ENCODE results near the gene FADS1.

FADS1 gene

DNA sequence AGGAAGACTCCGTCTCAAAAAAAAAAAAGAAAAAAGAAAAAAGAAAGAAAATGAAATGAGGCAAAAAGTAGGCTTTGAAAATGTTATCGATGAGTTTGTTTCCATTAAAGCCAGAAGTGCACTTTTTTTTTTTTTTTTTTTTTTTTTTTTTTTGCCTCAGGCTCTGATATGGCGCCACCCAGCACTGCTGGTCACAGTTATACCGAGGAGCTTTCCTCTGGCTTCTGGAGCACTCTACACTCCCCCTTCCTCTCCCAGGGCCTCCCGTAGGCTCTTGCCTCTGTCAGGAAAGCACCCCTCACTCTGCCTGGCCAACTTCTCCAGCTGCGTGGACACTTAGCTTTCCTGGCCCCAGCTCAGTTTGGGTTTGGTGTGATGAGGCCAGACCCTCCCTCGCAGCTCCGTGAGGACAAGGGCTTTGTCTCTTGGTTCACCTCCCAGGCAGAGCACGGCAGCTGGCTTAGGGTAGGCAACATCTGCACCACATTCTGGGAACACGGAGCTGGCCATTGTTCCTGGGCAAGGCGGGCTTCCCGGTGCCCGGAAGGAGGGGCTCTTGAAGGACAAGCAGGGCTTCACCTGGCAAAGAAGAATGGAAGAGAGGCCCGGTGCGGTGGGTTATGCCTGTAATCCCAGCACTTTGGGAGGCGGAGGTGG lies 28.2 kb upstream of the FADS1 start:
- no peak for DNase-seq (ENCODE audit: low read depth)
- no peak overlapping the region for H3K4me3 ChIP-seq (ENCODE audit: control insufficient read depth, low read depth, low read length)
- TF ChIP-seq, protein P1, sequence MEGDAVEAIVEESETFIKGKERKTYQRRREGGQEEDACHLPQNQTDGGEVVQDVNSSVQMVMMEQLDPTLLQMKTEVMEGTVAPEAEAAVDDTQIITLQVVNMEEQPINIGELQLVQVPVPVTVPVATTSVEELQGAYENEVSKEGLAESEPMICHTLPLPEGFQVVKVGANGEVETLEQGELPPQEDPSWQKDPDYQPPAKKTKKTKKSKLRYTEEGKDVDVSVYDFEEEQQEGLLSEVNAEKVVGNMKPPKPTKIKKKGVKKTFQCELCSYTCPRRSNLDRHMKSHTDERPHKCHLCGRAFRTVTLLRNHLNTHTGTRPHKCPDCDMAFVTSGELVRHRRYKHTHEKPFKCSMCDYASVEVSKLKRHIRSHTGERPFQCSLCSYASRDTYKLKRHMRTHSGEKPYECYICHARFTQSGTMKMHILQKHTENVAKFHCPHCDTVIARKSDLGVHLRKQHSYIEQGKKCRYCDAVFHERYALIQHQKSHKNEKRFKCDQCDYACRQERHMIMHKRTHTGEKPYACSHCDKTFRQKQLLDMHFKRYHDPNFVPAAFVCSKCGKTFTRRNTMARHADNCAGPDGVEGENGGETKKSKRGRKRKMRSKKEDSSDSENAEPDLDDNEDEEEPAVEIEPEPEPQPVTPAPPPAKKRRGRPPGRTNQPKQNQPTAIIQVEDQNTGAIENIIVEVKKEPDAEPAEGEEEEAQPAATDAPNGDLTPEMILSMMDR (IDR thresholded peaks at IDR 0.05; ENCODE audit: control insufficient read depth, insufficient read depth, low read depth, low read length, missing control alignments), result no peak

DNA sequence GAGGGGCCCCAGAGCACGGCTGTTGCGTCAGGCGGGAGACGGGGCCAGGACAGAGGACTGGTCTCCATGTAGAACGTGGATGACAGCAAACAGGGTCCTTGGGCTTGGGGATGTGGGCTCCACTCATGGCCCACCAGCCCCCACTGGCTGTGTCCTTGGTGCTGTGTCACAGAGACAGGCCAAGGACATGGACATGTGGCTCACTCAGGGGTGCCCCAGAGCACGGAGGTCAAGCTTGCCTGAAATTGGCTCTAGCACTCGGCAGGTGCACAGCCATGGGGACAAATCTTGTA lies 25.7 kb upstream of the FADS1 start:
- H3K4me3 ChIP-seq (ENCODE audit: control insufficient read depth, low read depth, low read length), result no peak overlapping the region
- no peak for DNase-seq (ENCODE audit: low read depth)
- TF ChIP-seq, protein P1 (IDR thresholded peaks at IDR 0.05; ENCODE audit: control insufficient read depth, insufficient read depth, low read depth, low read length, missing control alignments), result no peak

DNA sequence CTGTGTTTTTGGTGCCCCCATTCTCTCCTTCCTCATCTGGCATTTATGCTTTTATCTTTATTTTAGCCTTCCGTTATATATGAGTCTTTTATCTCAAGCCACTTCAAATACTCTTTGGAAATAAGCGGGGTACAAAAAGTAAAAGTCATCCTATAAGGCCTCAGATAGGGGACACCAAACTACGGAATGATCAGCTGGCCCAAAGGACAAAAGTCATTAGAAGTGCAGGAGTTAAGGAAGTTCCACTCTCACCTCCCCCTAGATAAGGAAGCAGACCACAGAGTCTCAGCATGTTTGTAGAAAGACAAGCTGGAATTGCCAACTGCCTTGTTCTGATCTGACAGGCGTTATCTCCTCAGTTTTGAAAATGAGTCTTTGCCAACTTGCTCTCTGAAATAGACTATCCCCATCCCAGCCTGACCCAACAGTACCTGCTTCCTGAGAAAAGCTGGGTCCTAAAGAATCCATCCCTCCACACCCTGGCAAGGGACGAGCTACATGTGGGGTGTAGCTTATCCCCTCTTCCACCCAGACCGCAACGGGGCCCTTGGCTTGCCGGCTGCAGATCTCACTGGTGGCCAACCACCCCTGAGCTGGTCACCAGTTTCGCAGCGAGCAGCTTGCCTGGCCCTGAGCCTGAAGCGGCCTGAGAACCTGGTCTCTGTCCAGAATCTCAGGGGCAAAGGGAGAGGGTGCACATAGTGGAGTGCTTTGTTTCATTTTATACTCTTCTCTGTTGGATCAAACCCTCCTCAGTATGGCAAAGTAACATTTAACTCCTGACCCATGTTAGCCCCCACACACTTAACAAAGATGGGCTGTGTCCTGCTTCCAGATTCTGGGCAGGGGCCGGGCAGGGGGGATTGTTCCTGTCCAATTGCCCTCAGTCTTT lies 25.1 kb upstream of the FADS1 start:
- DNase-seq (ENCODE audit: low read depth), result no peak
- TF ChIP-seq, protein P1 (IDR thresholded peaks at IDR 0.05; ENCODE audit: control insufficient read depth, insufficient read depth, low read depth, low read length, missing control alignments), result no peak
- H3K4me3 ChIP-seq (ENCODE audit: control insufficient read depth, low read depth, low read length), result no peak overlapping the region

DNA sequence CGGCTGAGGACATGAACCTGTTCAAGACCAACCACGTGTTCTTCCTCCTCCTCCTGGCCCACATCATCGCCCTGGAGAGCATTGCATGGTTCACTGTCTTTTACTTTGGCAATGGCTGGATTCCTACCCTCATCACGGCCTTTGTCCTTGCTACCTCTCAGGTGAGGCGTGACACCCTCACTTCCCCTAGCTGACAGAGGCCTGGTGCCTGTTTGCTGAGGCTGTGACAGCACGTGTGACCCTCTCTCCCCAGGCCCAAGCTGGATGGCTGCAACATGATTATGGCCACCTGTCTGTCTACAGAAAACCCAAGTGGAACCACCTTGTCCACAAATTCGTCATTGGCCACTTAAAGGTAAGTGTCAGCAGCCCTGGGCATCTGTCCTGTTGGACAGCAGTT lies 23.6 kb upstream of the FADS1 start:
- no peak for DNase-seq (ENCODE audit: low read depth)
- TF ChIP-seq, protein P1 (IDR thresholded peaks at IDR 0.05; ENCODE audit: control insufficient read depth, insufficient read depth, low read depth, low read length, missing control alignments), result no peak
- H3K4me3 ChIP-seq (ENCODE audit: control insufficient read depth, low read depth, low read length), result no peak overlapping the region

DNA sequence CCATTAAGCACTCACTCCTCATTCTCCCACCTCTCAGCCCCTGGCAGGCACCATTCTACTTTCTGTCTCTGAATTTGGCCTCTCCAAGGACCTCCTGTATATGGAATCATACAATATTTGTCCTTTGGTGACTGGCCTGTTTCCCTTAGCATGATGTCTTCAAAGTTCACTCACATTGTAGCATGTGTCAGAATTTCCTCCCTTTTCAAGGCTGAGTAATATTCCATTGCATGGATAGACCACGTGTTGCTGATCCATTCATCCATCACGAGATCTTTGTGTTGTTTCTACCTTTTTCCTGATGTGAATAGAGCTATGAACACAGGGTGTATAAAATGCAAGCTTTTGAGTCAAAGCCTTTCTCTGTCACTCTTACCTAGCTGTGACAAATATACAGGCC lies 22.9 kb upstream of the FADS1 start:
- no peak for DNase-seq (ENCODE audit: low read depth)
- H3K4me3 ChIP-seq (ENCODE audit: control insufficient read depth, low read depth, low read length), result no peak overlapping the region
- TF ChIP-seq, protein P1 (IDR thresholded peaks at IDR 0.05; ENCODE audit: control insufficient read depth, insufficient read depth, low read depth, low read length, missing control alignments), result no peak

DNA sequence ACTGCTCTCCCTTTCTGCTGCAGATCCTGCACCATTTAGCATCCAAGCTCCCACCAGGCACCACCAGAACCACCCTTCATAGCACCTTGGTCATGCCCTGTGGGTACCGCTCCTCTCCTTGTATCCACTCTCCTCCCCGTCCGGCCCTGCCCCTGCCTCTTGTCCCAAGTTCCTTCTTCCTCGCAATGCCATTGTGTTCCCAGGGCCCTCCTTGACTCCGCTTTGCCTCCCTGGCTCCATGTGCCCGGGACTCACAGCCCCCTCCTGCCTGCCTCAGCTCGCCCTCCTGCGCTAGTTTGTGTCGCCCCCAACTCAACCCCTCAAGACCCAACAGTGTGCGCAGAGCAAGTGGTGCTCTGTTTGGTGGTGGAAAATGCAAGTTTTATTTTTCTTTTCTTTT lies 22.1 kb upstream of the FADS1 start:
- H3K4me3 ChIP-seq (ENCODE audit: control insufficient read depth, low read depth, low read length), result no peak overlapping the region
- TF ChIP-seq, protein P1 (IDR thresholded peaks at IDR 0.05; ENCODE audit: control insufficient read depth, insufficient read depth, low read depth, low read length, missing control alignments), result no peak
- no peak for DNase-seq (ENCODE audit: low read depth)
